HPDE6-E6E7 (cell line): ENCODE data around the gene FUT3.
A peak's percentile ranks its signal among the peaks of the same experiment; 100 is the strongest.
"Not testable (repeated sequence)": the region's sequence is repeated elsewhere in the genome, so short reads cannot be mapped to it uniquely, and the experiment has no call there.

Source experiments
- DNase-seq: peaks from one replicate; pipeline ENCODE4 v3.0.0; 2011; ENCODE audit warnings: missing footprints; ENCODE audit errors: extremely low spot score

Gene FUT3

GRCh38 chr19:5882421-5882968 lies 31.2 kb upstream of the FUT3 start:
- no peak for DNase-seq

- DNase-seq = no peak
These were observed 30.5 kb upstream of the FUT3 start for GRCh38 chr19:5881543-5882299.

DNA sequence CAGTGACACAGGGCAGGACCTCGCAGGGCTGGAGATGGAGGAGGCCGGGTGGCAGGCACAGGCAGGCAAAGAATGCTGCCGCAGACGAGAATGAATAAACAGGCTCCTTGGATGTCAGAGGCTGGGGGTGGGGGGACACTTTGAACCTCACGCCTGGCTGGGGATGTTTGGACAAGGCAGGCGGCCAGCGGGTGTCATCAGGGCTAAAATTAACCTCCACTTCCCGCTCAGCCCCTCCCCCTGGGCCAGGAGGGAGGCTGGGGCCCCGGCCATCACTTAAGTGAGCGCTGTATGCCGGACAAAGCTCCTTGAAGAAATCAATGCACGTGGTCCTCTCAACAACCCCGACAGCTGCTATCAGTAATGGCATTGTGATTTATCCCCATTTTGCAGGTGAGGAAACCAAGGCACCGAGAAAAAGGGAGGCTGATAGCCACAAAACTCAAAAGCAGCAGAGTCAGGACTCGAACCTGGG lies 29.4 kb upstream of the FUT3 start:
- DNase-seq = peak; percentile 54

DNA sequence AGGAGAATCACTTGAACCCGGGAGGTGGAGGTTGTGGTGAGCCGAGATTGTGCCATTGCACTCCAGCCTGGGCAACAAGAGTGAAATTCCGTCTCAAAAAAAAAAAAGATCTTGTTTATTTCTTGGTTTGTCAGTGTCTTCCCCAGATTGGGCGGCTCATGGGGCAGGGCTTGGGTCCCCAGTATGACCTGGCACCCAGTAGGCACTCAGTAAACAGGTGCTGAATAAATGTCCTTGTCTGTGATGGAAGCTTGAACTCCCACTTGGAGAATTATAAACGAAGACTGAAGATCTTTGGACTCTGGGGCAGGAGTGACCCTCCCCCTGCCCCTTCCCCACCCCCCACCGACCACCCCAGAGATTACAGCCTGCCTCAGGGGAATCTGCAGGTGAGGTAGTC lies 28.9 kb upstream of the FUT3 start:
- no peak for DNase-seq

DNA sequence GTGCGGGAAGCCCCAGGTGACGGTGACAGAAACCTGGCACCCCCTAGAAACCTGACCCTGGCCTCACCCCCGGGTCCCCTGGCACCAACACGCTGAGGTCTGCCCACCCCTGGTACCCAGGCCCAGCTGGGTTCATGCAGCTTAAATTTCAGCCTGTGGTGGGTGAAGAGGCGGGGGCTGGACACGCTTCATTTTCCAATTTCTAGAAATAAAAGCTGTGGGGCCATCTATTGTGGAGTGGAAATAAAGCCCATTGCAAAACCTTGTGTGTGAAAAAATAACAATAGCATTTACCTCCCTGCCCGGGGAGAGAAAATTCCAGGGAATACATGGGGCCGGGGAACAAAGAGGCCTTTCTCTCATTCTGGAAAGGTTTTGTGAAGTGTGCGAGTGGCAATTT lies 26.6 kb upstream of the FUT3 start:
- no peak for DNase-seq

DNA sequence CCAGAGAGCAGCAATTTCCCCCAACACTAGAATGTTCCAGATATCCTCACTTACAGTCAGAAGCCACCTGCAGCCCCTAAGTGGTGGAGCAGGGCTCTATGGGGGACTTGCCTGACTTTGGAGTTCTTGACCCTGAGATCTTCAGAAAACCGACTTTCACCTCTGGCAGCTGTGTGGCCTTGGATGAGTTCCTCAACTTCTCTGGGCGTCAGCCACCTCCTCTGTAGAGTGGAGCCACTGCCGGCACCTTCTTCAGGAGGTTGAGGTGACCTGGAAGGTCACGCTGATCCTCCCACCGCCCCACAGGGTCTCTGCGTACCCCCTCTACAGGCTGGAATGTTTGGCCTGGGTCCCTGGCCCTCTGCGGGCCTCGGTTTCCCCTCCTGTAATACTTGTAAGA lies 26.2 kb upstream of the FUT3 start:
- no peak for DNase-seq

DNA sequence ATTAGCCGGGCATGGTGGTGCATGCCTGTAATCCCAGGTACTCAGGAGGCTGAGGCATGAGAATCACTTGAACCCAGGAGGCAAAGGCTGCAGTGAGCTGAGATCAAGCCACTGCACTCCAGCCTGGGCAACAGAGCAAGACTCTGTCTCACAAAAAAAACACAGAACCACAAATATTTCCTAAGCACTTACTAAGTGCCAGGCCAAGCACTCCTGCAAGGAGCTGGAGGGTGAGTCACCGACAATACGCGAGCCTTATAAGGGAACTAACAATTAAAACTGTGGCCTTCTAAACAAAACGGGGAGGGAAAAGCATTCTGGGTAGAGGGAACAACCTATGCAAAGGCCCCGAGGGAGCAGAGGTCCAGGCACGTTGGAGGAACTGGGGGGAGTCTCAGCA lies 23.2 kb upstream of the FUT3 start:
- not testable (repeated sequence) for DNase-seq

GRCh38 chr19:5873617-5874199 lies 22.5 kb upstream of the FUT3 start:
- no peak for DNase-seq

- no peak for DNase-seq
These were observed 19.7 kb upstream of the FUT3 start for GRCh38 chr19:5870986-5871394.

GRCh38 chr19:5867201-5868136 lies 16.2 kb upstream of the FUT3 start:
- DNase-seq = no peak

DNA sequence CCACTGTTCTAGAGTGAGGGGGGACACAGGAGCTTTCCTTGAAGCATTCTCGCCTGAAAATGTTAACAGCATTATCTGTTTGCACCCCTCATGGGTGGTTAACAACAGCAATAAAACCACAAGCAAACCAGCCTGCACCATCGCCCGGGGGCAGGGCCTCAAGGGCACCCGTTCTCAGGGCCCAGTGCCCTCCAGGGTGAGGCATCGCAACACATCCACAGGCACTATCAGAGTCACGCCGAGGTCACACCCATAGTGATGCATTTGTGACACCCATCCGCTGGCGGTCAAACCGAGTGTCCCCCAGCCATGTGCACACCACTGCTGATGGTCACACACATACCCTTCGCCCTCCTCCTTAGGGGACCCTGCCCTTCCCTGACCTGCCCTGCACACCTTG lies 14.5 kb upstream of the FUT3 start:
- no peak for DNase-seq

- no peak for DNase-seq
These were observed 13.7 kb upstream of the FUT3 start for GRCh38 chr19:5864725-5865486.

DNA sequence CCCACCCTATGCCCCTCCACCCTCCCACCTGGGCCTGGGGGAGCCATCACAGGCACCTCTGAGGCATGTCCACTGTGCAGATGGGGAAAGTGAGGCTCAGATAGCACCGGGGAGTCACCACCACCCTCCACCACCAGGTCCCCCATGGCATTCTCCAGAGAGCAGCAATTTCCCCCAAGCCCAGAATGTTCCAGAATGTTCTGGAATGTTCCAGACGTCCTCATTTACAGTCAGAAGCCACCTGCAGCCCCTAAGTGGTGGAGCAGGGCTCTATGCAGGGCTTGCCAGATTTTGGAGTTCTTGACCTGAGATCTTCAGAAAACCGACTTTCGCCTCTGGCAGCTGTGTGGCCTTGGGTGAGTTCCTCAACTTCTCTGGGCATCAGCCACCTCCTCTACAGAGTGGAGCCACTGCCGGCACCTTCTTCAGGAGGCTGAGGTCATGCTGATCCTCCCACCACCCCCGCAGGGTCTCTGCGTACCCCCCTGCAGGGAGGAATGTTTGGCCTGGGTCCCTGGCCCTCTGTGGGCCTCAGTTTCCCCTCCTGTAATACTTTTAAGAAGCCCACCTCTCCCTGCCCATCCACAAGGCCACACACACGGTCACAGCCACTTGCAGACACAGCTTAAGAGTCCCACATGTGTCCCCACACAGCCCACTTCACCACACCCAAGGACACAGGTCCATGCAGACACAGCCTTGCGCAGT lies 12.9 kb upstream of the FUT3 start:
- no peak for DNase-seq

DNA sequence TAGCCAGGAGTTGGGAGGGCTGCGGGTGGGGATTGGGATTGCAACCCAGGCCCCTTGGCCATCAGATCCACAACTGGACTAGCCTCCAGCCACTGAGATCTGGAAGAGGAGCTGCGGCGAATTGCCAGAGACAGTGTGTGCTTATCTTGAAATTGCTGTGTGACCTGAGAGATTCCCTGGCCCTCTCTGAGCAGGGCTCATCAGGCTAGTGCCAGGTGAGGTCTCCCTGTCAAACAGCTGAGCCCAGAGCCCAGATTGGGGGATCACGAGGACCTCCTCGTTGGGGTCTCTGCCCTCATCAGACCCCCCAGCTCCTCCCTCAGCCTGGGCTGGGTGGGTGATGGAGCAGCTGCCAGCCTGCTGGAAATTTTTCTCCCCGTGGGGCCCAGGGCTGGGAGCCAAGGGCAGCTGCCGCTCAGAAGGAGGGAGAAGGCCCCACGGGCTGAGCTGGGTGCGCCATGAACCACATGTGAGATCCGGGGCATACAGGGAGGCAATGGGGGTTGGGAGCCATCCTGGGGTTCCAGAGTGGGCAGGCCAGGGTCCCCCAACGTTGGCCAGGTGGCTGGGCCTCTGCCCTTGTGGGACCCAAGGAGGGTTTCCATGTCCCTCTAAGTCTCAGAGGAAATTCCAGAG lies 11.9 kb upstream of the FUT3 start:
- no peak for DNase-seq

- no peak for DNase-seq
These were observed 6.2 kb upstream of the FUT3 start for GRCh38 chr19:5857203-5858081.

- not testable (repeated sequence) for DNase-seq
These were observed 3.9 kb upstream of the FUT3 start for GRCh38 chr19:5855151-5855550.

DNA sequence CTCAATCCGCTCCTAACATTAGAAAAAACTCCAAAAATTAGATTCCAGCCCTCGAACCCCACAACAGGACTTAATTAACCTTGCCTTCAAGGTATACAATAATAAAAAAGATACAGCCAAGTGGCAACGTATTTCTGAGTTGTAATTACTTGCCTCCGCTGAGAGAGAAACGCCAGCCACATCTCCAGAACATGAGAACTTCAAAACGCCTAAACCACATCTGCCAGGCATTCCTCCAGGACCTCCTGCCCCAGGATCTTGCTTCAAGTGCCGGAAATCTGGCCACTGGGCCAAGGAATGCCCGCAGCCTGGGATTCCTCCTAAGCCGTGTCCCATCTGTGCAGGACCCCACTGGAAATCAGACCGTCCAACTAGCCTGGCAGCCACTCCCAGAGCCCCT lies 2.9 kb upstream of the FUT3 start:
- not testable (repeated sequence) for DNase-seq

DNA sequence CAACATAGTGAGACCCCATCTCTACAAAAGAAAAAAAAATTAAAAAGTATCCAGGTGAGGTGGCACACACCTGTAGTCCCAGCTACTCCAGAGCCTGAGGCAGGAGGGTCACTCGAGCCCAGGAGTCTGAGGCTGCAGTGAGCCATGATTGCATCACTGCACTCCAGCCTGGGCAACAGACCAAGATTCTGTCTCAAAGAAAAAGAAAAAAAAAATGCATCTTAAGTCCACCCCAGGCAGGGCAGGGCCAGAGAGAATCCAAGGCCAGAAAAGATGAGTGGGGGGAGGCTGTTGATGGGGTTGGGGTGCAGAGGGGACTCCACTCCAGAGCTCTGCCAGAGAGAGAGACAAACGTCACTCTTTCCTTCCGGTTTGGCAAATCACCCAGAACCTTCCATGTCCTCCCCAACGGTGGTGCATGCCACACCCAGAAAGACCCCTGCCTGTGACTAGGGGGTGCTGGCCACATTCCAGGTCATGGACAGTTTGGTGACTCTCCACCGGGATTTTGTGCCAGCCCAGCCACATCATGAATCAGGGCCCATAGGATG lies 431 bp downstream of the FUT3 start:
- DNase-seq = no peak

- no peak for DNase-seq
These were observed 1.1 kb downstream of the FUT3 start for GRCh38 chr19:5850189-5850588.
